Astrocyte of the spinal cord (primary cell): ENCODE results near the gene PRIMPOL.
"Not testable (repeated sequence)": the region's sequence is repeated elsewhere in the genome, so short reads cannot be mapped to it uniquely, and the experiment has no call there.

Experiments used
- DNase-seq: peaks from one replicate; pipeline ENCODE4 v3.0.0; 2011; ENCODE audit warnings: low read depth, low spot score
- H3K4me3 ChIP-seq: 2 replicates; pipeline ENCODE4 v1.5.1; 2011; ENCODE audit warnings: low read depth, mild to moderate bottlenecking, low read length, moderate library complexity
- in situ Hi-C: cut with HindIII; loops from 2 replicates; pipeline ENCODE4 v1.10.0; 2017; ENCODE audit warnings: low sequenced_read_pairs
- TF ChIP-seq, protein P1 (sequence below): IDR thresholded peaks from 2 replicates; pipeline ENCODE4 v1.5.1; 2012; ENCODE audit warnings: low read depth, mild to moderate bottlenecking, low read length, inconsistent platforms

The PRIMPOL gene

DNA sequence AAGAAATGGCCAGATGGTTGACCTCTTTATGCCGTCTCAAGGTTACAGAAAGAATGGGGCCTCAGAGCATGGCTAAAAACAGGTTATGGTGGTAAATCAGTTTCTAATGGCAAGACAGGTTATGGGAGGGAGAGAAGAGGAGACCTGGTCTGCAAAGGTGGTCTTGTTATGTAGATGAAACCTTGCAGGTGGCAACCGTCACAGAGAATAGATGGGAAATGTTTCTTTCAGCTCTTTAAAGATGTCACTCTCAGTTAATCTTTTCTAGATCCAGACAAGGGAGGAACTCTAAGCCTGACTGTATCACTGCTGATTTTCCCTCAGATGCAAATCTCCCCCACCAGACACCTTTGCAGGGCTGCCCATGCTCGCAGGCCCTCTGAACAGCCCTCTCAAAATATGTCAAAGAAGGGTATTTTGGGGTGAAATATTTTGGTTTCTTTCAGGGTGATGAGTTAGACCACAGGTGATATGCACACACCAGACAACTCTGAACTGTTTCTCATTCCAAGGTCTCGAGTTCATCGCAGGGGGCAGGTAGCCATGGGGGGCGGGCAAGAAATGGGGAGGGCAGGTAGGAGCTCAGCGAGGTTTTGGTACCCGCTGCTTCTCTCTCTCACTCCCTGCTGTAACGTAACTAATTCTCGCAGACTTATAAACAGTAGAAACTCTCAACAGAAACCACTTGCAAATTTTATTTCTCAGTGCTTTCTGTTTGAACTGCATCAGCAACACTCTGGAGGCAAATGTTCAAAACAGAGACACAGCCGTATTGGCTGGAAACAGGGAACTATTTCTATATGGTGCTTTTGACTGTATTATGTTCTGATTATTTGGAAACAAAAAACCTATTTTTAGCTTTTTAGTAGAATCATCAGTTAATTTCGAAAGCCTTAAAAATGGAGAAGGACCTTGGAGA, 32.6 kb upstream of the PRIMPOL start:
- DNase-seq = no peak
- TF ChIP-seq, protein P1, sequence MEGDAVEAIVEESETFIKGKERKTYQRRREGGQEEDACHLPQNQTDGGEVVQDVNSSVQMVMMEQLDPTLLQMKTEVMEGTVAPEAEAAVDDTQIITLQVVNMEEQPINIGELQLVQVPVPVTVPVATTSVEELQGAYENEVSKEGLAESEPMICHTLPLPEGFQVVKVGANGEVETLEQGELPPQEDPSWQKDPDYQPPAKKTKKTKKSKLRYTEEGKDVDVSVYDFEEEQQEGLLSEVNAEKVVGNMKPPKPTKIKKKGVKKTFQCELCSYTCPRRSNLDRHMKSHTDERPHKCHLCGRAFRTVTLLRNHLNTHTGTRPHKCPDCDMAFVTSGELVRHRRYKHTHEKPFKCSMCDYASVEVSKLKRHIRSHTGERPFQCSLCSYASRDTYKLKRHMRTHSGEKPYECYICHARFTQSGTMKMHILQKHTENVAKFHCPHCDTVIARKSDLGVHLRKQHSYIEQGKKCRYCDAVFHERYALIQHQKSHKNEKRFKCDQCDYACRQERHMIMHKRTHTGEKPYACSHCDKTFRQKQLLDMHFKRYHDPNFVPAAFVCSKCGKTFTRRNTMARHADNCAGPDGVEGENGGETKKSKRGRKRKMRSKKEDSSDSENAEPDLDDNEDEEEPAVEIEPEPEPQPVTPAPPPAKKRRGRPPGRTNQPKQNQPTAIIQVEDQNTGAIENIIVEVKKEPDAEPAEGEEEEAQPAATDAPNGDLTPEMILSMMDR = no peak
- no peak overlapping the region for H3K4me3 ChIP-seq
- in situ Hi-C loops = no loop called here

DNA sequence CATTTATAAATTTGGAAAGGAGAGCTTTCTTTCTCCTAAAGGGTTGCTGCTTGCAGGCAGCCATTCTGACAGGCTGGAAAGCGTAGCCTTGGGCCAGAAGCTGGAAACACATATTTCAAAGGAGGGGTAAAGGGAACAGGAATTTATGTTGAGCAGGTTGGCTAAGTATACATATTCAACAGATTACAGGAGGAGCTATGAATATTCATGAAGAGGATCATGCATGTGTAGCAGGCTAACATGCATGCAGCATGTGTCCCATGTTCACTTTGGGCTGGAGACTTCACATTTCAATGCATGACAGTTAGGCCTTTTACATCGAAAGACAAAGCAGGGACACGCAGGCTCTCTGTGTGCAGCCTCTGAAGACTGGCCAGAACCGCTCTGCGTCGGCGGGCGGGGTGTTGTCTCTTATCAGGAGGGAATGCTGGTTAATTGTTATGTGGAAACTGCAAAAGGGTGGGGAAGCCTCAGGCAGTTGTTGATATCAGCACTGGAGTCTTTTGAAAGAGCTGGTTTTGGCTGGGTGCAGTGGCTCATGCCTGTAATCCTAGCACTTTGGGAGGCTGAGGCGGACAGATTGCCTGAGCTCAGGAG, 31.8 kb upstream of the PRIMPOL start:
- H3K4me3 ChIP-seq = no peak overlapping the region
- no peak for DNase-seq
- TF ChIP-seq, protein P1 = no peak
- in situ Hi-C loops = no loop called here

DNA sequence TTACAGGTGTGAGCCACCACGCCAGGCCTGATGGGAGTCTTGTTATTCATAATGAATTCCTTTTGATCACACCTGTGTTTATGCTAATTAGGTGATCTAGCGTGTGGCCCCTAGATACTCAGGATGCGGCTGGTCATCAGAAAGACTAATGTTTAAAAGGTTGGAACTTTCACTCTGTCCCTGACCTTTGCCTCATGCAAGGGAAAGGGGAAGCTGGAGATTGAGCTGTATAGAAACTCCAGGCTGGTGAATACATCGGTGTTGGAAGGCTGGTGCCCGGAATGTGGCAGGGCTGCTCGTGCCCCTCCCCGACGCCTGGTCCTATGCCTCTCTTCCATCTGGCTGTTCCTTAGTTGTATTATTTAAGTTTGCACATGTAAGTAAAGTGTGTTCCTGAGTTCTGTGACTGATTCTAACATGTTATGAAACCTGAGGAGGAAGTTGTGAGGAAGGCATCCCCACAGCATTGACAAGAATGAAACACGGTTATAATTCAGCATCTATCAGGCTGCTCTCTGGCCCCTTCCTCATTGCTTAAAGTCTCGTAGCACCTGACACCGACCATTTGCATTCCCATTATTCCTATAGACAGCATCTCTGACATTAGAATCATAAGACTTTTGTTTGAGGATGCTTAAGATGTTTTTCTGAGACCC, 29.2 kb upstream of the PRIMPOL start:
- in situ Hi-C loops = no loop called here
- no peak for DNase-seq
- H3K4me3 ChIP-seq = no peak overlapping the region
- TF ChIP-seq, protein P1 = no peak

DNA sequence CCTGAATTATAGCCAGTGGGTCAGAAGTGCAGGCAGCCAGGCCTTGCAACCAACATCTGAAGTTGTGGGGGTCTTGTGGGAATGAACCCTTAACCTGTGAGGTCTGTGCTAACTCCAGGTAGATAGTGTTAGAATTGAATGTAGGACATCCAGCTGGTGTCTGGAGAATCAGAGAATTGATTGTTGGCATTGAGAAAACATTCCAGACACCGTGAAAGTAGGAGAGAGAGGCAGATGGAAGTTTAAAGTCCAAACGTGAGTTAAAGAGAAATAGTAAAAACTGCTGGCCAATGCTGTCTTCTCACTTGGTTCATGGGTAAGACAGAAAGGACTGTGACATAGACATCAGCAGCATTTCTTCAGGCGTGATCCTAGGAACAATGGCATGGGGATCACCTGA, 28.0 kb upstream of the PRIMPOL start:
- in situ Hi-C loops = no loop called here
- DNase-seq = no peak
- H3K4me3 ChIP-seq = no peak overlapping the region
- TF ChIP-seq, protein P1 = no peak

DNA sequence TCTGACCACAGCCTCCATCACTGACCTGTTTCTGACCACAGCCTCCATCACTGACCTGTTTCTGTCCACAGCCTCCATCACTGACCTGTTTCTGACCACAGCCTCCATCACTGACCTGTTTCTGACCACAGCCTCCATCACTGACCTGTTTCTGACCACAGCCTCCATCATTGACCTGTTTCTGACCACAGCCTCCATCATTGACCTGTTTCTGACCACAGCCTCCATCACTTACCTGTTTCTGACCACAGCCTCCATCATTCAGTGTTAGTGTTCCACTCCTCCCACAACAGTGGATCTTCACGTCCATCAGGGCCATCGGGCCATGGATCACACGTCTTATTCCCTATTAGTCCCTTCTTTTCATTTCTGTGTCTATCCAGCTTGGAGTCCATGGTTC, 25.0 kb upstream of the PRIMPOL start:
- in situ Hi-C loops, DNase-seq, H3K4me3 ChIP-seq: not testable (repeated sequence)

DNA sequence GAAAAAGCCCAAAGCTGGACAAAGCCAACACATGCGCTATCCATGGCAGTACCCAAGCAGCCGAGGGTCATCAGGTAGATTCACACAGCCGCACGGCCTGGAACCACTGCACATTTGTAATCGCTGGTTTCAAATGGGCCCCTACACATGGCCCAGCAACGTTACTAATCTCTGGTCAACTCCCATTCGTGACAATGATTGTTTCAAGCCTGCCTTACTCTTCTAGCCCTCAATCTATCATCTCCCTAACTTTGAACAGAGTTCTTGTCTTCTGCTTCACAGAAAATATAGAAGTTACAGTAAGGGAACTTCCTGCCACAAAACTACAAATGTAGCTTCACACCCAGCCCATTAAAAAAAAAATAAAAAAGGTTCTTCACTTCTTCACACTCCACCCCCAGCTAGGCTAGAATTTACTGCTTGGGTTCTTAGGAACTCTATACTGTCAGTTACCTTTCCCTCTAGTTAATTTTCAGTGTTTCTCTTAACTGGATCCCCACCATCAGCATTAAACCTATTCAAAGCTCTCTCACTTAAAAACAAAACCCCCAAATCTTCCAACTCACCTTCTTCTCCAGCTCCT, 24.5 kb upstream of the PRIMPOL start:
- TF ChIP-seq, protein P1 = no peak
- no peak overlapping the region for H3K4me3 ChIP-seq
- in situ Hi-C loops = no loop called here
- DNase-seq = no peak

DNA sequence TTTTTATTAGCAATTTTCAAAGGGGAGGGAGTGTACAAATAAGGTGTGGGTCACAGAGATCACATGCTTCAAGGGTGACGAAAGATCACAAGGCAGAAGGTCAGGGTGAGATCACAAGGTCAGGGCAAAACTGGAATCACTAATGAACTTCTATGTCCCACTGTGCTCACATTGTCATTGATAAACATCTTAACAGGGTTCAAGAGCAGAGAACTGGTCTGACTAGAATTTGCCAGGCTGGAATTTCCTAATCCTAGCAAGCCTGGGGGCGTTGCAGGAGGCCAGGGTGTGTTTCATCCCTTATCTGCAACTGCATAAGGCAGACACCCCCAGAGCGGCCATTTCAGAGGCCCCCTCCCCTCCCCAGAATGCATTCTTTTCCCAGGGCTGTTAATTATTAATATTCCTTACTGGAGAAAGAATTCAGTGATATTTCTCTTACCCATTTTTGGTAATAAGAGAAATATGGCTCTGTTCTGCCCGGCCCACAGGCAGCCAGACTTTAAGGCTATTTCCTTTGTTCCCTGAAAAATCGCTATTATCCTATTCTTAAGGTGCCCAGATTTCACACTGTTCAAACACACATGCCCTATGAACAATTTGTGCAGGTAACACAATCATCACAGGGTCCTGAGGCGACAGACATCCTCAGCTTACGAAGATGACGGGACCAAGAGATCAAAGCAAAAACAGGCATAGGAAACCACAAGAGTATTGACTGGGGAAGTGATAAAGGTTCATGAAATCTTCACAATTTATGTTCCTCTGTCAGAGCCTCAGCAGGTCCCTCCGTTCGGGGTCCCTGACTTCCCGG, 23.5 kb upstream of the PRIMPOL start:
- H3K4me3 ChIP-seq, DNase-seq, in situ Hi-C loops: not testable (repeated sequence)
